D341Med (cell line): ENCODE measurements around the gene VSIG10L.

Source experiments
- DNase-seq: peaks from one replicate; pipeline ENCODE4 v3.0.0; 2012; ENCODE audit warnings: low spot score

Gene VSIG10L

DNA sequence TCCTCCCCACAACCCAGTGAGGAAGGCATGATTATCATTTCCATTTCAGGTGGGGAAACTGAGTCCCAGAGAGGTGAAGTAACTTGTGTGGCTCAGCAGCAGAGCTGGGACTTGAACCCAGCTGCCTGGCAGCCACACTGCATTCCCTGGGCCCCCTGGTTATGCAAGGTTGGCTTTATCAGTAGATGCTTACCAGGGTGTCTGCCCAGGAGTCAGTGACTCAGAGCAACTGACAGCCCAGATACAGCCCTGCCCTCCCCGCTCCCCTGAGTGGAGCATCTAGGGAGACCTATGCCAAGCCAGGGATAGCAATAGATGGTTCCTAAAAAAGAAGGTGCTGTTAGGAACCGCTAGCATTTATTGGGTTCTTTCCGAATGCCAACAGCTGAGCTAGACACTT is 24.6 kb downstream of the VSIG10L start:
- DNase-seq, result no peak

DNA sequence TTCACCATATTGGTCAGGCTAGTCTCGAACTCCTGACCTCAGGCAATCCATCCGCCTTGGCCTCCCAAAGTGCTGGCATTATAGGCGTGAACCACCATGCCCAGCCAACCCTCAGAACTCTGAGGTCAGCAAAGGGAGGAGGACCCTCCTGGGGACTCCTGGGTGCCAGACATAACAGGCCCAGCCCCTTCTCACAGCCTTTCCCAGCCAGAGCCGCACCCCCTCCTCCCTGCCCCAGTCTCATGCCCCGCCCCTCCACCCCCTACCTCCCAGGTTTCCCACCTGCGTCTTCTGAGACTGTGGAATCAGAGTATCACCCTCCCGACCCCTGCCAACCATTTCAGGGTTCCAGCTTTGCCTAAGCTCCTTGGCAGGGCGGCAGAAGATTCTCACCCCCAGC is 25.3 kb downstream of the VSIG10L start:
- no peak for DNase-seq

DNA sequence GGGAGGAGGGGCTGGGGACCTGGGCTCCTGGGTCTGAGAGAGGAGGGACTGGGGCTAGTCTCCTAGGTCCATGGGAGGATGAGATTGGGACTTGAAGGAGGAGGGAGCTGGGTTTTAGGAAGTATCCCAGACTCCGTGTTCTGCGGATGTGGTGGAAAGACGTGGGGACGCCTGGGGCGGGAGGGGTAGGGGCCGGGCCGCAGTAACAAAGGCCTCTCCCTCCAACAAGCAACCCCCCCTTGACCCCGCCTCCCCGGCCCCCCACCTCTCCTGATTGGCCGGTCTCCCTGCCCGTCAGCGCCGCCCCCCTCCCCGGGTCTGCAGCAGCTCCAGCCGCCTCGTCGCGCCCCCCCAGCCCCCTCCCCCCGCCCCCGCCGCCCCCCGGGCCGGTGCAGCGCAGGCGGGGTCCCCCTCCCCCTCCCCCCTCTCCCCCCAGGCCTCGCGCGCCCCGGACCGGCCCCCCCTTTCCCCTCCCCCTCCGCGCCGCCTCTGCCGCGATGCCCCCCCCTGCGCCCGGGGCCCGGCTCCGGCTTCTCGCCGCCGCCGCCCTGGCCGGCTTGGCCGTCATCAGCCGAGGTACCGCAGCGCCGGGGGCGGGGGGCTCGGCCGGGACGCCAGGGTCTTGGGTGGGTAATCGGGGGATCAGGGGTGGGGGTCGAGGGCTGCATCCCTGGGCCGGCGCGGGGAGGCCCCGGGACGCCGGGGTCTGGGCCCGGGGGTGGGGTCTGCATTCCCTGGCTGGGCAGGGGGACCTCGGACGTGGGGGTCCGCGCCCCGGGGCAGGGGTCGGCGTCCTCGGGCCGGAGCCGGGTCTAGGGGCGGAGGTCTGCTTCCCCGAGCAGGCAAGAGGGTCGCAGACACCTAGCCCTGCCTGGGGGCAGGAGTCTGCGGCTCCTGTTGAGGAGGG is 30.3 kb downstream of the VSIG10L start, which contains the start of gene IGLON5:
IGLON5 (plus strand) TSS at position 294 of the 907 bp plus-strand sequence; CDS start at position 498, 204 bp downstream.
- DNase-seq, result no peak

DNA sequence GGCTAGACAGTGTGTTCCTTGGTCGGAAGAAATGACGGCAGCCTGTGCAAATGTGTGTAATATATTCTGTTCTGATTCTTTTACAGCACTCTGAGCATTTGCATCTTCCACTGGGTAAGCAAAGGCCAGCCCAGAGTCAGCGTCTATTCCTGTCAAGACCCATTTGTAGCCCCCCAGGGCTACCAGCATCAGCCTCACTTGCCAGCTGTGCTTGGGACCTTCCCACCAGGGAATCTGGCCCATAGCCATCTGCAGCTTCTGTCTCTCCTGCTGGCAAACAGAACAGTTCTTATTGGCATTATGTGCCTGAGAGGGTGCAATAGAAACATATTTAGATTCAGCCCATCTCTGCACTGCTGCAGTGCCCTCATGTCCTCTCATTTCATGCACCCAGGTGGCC is 36.5 kb downstream of the VSIG10L start:
- no peak for DNase-seq

DNA sequence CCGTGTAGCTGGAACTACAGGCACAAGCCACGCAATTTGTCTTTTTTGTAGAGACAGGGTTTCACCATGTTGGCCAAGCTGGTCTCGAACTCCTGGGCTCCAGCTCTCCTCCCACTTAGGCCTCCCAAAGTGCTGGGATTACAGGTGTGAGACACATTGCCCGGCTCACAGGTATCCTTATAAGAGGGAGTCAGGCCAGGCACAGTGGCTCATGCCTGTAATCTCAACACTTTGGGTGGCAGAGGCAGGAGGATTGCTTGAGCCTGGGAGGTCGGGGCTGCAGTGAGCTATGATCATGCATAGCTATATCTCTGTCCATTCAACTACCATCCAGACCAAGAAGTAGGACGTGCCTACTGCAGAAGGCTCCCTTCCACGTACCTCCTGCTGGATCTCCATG is 40.7 kb downstream of the VSIG10L start:
- no peak for DNase-seq

DNA sequence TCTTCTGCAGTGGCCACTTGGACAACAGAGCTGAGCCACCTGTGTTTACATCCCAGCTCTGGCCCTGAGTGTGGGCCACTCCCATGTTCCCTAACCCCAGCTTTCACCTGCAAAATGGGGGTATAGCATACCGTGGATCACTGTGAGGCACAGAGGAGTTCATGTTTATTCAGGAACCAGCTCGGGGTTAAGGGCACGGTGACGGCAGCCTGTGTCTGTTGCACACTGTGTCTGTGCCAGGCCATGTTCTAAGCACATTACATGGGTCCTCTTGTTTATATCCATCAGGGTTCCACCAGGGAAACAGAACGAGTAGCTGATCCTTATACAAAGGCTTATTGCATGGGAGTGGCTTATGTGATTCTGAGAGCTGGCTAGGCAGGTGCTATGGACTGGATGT is 44.5 kb downstream of the VSIG10L start:
- DNase-seq, result no peak

DNA sequence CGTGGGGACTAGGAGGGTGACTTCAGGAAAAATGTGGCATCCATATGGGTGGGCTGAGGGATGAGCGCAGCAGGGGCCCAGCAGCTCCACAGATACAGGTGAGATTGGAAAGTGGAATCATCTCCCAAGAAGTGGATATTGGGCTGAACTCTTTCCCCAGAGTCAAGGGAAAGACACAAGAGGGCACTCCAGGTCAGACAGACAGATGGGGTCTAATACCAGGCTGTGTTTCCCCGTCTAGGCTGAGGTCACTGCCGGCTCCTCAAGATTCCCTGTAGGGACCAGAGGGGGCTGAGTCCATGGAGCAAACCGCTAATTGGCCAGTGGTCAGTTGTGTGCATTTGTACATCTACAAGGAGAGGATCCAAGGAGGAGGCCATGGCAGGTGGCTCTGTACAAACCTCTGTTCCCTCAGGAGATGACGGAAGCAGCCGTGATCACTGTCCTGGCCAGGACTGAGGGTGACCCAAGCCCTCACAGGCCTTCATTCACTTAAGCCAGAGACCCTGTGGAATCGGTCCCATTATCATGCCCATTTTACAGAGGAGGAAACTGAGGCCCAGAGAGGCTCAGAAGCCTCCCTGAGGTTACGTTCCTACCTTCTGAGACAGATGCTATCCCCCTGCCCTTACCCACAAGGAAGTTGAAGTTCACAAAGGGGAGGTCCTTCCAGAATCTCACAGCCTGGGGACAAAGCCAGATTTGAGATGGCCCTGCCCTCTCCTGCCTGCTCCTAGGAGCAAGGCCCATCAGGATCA is 45.4 kb downstream of the VSIG10L start:
- no peak for DNase-seq

DNA sequence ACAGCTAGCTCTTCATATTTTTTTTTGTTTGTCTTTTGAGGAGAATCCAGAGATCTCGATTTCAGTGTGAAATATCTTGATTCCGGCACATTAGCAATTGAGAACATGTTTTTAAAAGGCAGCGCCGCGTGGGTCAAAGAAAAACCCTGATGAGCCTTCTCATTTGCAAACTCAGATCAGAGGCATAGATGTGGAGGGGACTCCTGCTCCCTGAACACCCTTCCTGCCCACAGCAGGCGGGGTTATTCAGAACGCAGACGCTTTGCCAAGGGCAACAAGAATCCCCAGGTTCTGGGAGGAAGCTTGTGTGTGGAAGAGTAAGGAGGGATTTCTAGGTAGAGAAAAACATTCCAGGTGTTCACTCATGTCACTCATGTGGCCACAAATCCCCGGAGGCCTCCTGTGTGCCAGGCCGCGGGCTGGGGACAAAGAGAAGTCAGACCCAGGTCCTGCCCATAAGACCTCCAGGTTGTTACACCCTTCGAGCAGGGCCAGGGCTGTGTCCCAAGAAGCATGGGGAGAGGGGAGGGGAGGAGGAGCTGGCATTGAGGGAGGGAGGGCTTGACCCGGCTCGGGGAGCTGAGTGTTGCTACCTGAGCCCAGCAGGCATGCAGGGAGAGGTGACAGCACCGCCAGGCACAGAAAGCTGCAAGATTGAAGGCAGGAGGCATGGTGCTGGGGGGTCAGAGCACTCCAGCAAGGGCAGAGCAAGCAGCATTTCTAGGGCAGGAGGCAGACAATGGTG is 46.4 kb downstream of the VSIG10L start:
- no peak for DNase-seq

DNA sequence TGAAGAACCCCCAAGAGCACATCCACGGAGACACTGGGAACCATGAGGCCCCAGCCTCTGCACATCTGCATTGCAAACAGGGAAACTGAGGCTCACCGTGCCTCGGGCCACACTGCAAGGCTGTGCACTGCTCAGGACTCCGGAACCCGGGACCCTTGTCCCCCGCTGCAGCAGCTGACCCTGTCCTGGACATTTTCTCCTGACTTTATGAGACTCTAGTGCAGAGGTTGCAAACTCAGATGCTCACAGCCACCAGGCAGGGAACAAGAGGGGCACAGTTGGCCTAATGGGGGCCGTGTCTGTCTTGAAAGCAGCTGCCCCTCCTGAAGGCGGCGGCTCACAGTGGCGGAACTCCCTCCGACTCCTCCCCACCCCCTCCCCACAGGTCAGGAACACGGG is 47.0 kb downstream of the VSIG10L start:
- no peak for DNase-seq

DNA sequence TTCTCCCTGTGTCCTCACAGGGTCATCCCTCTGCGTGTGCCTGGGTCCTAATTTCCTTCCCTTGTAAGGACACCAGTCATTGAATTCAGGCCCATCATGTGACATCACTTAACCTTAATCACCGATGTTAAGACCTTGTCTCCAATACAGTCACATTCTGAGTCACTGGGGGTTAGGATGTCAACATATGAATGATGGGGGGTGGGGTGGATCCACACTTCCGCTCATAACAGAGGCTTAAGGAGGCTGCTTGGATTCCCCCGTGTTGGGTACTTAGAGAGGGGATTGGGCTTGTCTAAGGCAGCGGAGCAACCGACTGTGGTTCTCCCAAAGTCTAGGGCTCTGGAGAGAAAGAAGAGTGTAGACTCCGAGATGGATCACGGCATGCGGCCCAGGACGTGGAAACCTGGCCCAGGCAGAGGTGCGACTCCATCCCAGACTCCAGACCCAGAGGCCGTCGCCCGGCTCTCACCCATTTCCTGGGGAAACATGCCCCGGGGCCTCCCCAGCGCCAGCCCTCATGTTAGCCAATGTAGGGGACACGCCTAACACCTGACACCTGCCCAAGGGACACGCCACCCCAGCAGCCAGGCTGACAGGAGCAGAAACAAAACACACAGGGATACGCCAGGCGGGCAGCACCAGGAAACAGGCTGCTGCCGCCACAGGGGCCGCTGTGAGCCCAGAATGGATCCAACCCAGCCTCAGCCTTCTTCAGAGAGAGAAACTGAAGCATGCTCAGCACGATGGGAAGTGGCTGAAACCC is 47.5 kb downstream of the VSIG10L start:
- no peak for DNase-seq

DNA sequence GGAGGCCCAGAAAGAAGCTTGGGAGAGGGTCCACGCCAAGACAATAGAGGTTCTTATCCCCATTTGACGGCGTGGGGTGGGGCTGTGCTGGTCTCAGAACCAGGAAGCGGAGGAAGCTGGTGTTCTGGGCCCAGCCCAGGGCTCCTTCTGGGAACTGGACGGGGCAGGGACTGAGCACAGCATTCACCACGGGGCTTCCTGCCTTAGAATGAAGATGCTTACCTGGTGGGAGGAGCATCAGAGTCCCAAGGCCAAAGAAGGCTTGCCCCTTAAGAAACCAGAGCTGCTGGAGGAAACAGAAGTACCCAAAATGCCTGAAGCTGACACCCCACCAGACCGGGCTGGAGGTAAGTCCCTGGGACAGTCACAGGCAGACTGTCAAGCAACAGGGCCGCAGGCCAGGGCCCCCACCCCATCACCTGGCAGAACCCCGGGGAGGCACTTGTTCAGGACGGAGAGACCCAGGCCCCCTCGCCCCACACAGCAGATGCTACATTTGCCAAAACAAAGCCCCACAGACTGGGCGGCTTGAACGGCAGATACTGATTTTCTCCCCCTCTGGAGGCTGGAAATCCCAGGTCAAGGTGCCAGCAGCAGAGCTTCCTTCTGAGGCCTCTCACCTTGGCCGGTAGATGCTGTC is 48.2 kb downstream of the VSIG10L start:
- DNase-seq, result no peak

DNA sequence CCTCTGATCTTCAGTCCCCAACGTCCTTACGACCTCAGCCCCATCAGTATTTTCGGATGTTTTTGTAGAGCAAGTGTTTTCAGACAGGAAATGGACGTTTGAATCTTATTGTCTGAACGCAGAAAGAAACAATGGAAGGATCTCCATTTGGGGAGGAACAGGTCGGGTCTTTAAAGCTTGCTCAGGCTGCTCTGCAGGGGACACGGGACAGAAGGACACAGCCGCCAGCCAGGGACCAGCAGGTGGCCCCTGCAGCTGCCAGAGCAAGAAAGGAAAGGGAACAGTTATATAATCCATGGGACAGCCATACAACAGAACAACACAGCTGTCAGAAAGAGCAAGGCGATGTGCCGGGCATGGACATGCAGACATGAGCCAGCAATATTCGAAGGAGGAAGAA is 49.0 kb downstream of the VSIG10L start:
- DNase-seq, result no peak

DNA sequence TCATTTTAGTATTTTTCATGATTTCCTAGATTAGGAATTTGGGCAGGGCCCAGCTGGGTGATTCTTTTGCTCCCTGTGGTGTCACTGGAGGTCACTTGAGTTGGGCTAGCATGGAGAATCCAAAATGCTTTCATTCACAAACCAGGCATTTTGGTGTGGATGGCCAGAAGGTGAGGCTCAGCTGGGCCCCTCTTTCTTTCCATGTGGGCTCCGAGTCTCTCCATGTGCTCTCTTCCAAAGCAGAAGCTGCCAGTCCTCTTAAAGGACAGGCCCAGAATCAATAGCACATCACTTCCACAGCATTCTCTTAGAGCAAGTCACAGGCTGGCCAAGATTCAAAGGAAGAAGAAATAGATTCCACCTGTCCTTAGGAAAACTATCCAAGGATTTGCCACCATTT is 52.3 kb downstream of the VSIG10L start:
- DNase-seq, result no peak

DNA sequence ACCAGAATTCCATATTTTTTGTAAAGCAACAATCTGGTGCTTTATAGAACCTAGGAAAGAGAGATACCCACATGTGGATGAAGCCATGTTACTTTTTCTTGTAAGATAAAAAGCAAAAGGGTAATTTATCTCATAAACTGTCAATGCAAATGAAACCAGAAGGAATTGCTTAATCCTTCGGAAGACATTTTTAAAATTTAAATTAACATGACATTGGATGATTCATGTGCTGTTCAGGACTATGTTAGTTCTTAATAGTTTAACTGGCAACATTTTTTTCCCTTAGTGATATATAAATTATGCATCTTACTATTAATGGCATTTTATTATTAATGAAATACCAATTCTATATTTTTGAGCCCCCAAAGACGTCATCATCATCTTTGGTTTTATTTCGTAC is 56.3 kb downstream of the VSIG10L start:
- no peak for DNase-seq

DNA sequence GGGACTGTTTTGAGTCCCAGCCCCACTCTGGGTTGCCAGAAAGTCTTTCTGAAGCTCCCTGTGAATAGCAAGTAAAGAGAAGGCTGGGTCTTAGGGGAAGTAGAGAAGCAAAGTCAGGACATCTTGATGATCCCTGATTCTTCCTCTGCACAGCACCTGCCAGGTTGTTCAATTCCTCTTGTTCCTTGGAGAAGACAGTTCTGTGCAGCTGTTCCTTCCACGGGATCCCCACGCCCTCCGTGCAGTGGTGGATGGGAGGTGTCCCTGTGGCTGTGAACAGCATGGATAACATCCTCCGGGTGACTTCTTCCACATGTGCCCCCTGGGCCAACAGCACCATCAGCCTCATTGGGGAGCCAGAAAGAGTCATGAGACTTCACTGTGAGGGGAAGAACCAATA is 59.6 kb downstream of the VSIG10L start:
- DNase-seq, result no peak
